Breast epithelium (tissue), 3 donors: ENCODE data around the gene NKX2-2.

Experiments
- POLR2A ChIP-seq: fragments of 450-650 bp; IDR thresholded peaks from one replicate; pipeline ENCODE4 v1.6.1; 2016; ENCODE audit warnings: antibody characterized with exemption, mild to moderate bottlenecking, moderate library complexity
- POLR2AphosphoS5 ChIP-seq, 3 donors: sonication (generic); formaldehyde crosslinking; IDR thresholded peaks; one replicate each; pipeline ENCODE4 v1.6.1; 2017; ENCODE audit warnings: antibody characterized with exemption in 3 of 3
- TF ChIP-seq, protein P1 (sequence below), 3 donors: fragments of 450-650 bp; IDR thresholded peaks; one replicate each; pipeline ENCODE4 v1.5.1; 2016 to 2017; ENCODE audit warnings: antibody characterized with exemption in 3 of 3, mild to moderate bottlenecking in 3 of 3, moderate library complexity in 3 of 3

DNA sequence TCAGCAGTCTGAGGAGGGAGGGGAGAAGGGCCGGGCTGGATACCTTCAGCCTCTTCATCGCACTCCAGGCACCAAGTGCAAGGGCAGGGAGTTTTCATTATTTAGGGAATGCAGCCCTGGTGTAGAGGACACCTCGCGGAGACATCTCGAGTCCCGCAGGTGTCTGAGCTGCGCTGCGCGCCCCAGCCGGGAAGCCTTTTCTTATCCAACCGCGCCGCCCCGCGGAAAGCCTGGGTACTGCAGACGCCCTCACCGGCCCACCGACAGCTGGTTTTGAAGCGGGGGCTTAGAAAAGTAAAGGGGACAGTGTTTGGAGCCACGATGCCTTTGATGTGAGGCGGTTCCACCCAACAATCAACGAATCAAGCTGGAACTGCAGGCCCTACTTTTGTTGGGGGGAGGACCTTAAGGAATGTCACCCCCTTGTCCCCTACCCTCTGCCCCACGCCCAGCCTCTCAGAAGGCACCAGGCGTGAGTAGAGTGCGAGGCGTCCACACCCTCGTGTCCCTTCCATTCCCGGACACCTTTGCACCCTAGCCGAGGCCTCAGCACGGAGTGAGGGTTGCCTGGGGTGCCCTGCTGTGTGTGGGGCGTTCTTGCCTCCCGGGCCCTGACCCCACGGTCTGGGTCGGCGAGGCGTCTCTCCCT is 8.6 kb downstream of the NKX2-2 start:
- TF ChIP-seq, protein P1, sequence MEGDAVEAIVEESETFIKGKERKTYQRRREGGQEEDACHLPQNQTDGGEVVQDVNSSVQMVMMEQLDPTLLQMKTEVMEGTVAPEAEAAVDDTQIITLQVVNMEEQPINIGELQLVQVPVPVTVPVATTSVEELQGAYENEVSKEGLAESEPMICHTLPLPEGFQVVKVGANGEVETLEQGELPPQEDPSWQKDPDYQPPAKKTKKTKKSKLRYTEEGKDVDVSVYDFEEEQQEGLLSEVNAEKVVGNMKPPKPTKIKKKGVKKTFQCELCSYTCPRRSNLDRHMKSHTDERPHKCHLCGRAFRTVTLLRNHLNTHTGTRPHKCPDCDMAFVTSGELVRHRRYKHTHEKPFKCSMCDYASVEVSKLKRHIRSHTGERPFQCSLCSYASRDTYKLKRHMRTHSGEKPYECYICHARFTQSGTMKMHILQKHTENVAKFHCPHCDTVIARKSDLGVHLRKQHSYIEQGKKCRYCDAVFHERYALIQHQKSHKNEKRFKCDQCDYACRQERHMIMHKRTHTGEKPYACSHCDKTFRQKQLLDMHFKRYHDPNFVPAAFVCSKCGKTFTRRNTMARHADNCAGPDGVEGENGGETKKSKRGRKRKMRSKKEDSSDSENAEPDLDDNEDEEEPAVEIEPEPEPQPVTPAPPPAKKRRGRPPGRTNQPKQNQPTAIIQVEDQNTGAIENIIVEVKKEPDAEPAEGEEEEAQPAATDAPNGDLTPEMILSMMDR (IDR thresholded peaks at IDR 0.05): peak; percentile 88 to 97 (median 94)
- no peak for TF ChIP-seq POLR2AphosphoS5 (IDR thresholded peaks at IDR 0.05)
- no peak for TF ChIP-seq POLR2A
